ENCODE data around the gene UPF1.
A peak's percentile ranks its signal among the peaks of the same experiment; 100 is the strongest.

Gene UPF1

DNA sequence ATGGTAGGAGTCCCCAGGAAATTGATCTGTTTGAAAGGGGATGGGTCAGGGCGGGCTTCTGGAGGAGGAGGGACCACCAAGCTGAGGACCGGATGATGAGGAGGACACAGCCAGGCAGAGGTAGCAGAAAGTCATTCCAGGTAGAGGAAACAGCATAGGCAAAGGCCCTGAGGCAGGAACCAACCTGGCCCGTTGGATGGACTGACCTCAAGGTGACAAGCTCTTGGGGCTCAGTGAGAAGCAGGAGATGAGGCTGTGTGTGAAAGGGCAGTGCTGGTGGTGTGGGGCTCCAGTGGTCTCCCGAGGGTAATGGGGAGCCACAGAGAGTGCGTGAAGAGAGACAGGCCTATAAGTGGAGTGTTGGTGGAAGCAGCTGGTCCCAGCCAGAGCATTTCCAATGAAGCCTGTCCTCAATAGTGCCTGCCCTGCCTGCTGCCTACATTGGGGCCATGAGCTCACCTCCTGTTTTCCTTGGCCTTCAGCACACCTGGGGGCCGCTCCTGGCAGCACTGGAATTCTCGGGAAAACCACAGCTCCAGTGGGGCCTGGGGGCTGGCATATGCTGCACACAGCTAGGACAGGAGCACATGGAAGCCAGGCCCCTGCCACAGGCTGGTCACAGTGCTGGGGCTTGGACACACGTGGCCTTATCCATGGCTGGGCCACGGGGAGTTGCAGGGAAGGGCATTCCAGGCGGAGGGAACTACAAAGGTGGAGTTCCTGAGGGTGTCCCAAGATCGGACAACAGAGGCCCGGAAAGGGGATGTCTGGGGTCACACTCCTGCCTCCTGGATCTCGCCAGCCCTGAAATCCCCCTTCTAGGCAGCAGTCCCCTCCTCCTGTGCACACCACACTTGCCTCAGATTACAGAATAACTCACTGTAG, 38.4 kb upstream of the UPF1 start:
- Histone ChIP-seq H3K4me3 (ENCODE audit: low read depth, low read length) (no peak overlapping the region), H3K27ac (ENCODE audit: extremely low read depth, low read depth, low read length) (no peak overlapping the region), H3K4me1 (ENCODE audit: control insufficient read depth, insufficient read depth, low read length) (no peaks in the 10 kb centered on the region), H3K9me3 (ENCODE audit: control insufficient read depth, insufficient read depth, low read depth, low read length) (no peaks in the 10 kb centered on the region), H3K36me3 (ENCODE audit: control insufficient read depth in 2 of 2, insufficient read depth in 1 of 2, low read length in 2 of 2) (no peaks in the 10 kb centered on the region)
- ChIA-PET CTCF (no interaction called here), POLR2A (no interaction called here)
- TF ChIP-seq ZNF623 (tag by site-specific recombination; IDR thresholded peaks at IDR 0.05) (peak; percentile 95), ZNF341 (tag by site-specific recombination; IDR thresholded peaks at IDR 0.05; ENCODE audit: low read depth) (peak; percentile 30; the same call in 1 of the 2 replicates), ZNF335 (tag by site-specific recombination; conservative IDR thresholded peaks at IDR 0.05) (peak; percentile 67), ZNF16 (tag by site-specific recombination; IDR thresholded peaks at IDR 0.05; ENCODE audit: low read depth) (peak; percentile 47; the same call in 1 of the 2 replicates)
- TF ChIP-seq, protein P1, sequence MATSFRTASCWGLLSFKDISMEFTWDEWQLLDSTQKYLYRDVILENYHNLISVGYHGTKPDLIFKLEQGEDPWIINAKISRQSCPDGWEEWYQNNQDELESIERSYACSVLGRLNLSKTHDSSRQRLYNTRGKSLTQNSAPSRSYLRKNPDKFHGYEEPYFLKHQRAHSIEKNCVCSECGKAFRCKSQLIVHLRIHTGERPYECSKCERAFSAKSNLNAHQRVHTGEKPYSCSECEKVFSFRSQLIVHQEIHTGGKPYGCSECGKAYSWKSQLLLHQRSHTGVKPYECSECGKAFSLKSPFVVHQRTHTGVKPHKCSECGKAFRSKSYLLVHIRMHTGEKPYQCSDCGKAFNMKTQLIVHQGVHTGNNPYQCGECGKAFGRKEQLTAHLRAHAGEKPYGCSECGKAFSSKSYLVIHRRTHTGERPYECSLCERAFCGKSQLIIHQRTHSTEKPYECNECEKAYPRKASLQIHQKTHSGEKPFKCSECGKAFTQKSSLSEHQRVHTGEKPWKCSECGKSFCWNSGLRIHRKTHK (tag by site-specific recombination; IDR thresholded peaks at IDR 0.05), result no peak

DNA sequence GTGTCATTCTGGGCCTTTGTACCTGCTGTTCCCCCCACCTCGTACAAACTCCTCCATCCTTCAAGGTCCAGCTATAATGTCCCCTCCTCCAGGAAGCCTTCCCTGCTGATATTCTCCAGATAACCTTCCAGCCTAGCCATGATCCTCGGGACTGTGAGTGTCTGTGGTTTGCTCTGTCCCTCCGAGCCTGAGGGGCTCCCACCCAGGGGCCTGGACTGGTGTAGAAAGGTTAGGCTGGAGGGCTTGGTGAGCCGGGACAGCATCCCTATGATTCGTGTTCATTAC, 37.8 kb upstream of the UPF1 start:
- Histone ChIP-seq H3K9me3 (ENCODE audit: control insufficient read depth, insufficient read depth, low read depth, low read length) (no peaks in the 10 kb centered on the region), H3K27ac (ENCODE audit: extremely low read depth, low read depth, low read length) (no peak overlapping the region), H3K36me3 (ENCODE audit: control insufficient read depth in 2 of 2, insufficient read depth in 1 of 2, low read length in 2 of 2) (no peaks in the 10 kb centered on the region), H3K4me3 (ENCODE audit: low read depth, low read length) (no peak overlapping the region), H3K4me1 (ENCODE audit: control insufficient read depth, insufficient read depth, low read length) (no peaks in the 10 kb centered on the region)
- TF ChIP-seq ZNF664 (tag by site-specific recombination; IDR thresholded peaks at IDR 0.05), result no peak
- no peak for TF ChIP-seq ZNF335 (tag by site-specific recombination; conservative IDR thresholded peaks at IDR 0.05)
- ChIA-PET POLR2A (interaction anchor here (0.6 kb wide), 1 partner anchor 455 kb away, joined by 3 read pairs; no protein-coding TSS in a partner anchor), CTCF (interaction anchor here (0.6 kb wide), 1 partner anchor 47 kb away, joined by 3 read pairs; no protein-coding TSS in a partner anchor)

DNA sequence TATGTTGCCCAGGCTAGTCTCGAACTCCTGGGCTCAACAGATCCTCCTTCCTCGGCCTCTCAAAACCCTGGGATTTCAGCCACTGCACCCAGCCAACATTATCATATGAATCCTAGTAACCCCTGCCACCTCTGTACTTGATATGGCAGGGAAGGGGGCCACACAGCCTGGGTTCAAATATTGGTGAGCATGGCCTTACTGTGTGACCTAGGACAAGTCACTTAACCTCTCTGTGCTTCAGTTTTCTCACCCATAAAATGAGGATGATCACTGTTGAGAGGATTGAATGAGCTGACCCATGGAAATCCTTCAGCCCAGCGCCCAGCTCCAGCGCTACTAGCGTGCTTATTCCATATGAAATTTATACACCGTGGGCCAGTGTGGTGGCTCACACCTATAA, 37.1 kb upstream of the UPF1 start:
- ChIA-PET POLR2A (interaction anchor here (0.6 to 0.8 kb wide), 2 partner anchors 37 to 456 kb away, joined by 3 read pairs; partner anchors contain the start of gene UPF1), CTCF (interaction anchor here (0.6 kb wide), 1 partner anchor 47 kb away, joined by 3 read pairs; no protein-coding TSS in a partner anchor)
- Histone ChIP-seq H3K9me3 (ENCODE audit: control insufficient read depth, insufficient read depth, low read depth, low read length) (no peaks in the 10 kb centered on the region), H3K27ac (ENCODE audit: extremely low read depth, low read depth, low read length) (no peak overlapping the region), H3K4me3 (ENCODE audit: low read depth, low read length) (no peak overlapping the region), H3K4me1 (ENCODE audit: control insufficient read depth, insufficient read depth, low read length) (no peaks in the 10 kb centered on the region), H3K36me3 (ENCODE audit: control insufficient read depth in 2 of 2, insufficient read depth in 1 of 2, low read length in 2 of 2) (no peaks in the 10 kb centered on the region)
- TF ChIP-seq ZNF768 (tag by site-specific recombination; IDR thresholded peaks at IDR 0.05) (0 out of 2 replicates have a peak, but pooled peaks have one; percentile 9), ZNF423 (tag by site-specific recombination; IDR thresholded peaks at IDR 0.05) (no peak)

DNA sequence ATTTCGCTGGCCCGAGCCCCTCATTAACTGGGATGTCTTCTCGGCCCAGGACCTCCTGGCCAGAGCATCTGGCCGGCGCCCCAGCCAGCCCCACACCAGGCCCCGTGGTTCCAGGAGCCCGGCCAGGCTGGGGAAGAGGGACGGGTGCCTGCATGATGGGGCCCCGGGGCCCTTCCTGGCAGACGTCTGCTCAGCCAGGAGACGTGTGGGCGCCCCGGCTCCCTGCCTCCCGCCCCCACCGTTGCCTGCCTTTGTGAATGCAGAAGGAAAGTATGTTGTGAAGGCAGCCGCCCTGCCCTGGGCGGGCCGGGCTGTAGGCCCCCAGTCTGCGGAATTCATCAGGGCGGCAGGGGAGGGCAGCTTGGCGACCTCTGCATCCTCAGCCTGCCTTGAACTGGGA, 36.2 kb upstream of the UPF1 start:
- Histone ChIP-seq H3K4me3 (ENCODE audit: low read depth, low read length) (no peak overlapping the region), H3K4me1 (ENCODE audit: control insufficient read depth, insufficient read depth, low read length) (no peaks in the 10 kb centered on the region), H3K9me3 (ENCODE audit: control insufficient read depth, insufficient read depth, low read depth, low read length) (no peaks in the 10 kb centered on the region), H3K27ac (ENCODE audit: extremely low read depth, low read depth, low read length) (no peak overlapping the region), H3K36me3 (ENCODE audit: control insufficient read depth in 2 of 2, insufficient read depth in 1 of 2, low read length in 2 of 2) (no peaks in the 10 kb centered on the region)
- CTCF ChIA-PET, result no interaction called here
- POLR2A ChIA-PET, result interaction anchor here (0.8 kb wide), 1 partner anchor 36 kb away, joined by 3 read pairs; the partner anchor contains the start of gene UPF1
- no peak for TF ChIP-seq KLF1 (tag by site-specific recombination; IDR thresholded peaks at IDR 0.05)
- TF ChIP-seq, protein P2, sequence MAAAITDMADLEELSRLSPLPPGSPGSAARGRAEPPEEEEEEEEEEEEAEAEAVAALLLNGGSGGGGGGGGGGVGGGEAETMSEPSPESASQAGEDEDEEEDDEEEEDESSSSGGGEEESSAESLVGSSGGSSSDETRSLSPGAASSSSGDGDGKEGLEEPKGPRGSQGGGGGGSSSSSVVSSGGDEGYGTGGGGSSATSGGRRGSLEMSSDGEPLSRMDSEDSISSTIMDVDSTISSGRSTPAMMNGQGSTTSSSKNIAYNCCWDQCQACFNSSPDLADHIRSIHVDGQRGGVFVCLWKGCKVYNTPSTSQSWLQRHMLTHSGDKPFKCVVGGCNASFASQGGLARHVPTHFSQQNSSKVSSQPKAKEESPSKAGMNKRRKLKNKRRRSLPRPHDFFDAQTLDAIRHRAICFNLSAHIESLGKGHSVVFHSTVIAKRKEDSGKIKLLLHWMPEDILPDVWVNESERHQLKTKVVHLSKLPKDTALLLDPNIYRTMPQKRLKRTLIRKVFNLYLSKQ (tag by site-specific recombination; IDR thresholded peaks at IDR 0.05; ENCODE audit: borderline replicate concordance), result no peak
- no peak for TF ChIP-seq ZSCAN16 (tag by site-specific recombination; IDR thresholded peaks at IDR 0.05)
- TF ChIP-seq EGR2 (tag by site-specific recombination; IDR thresholded peaks at IDR 0.05; ENCODE audit: low read depth), result peak; percentile 60
- TF ChIP-seq ZNF585B (tag by site-specific recombination; IDR thresholded peaks at IDR 0.05), result no peak
- TF ChIP-seq, protein P3, sequence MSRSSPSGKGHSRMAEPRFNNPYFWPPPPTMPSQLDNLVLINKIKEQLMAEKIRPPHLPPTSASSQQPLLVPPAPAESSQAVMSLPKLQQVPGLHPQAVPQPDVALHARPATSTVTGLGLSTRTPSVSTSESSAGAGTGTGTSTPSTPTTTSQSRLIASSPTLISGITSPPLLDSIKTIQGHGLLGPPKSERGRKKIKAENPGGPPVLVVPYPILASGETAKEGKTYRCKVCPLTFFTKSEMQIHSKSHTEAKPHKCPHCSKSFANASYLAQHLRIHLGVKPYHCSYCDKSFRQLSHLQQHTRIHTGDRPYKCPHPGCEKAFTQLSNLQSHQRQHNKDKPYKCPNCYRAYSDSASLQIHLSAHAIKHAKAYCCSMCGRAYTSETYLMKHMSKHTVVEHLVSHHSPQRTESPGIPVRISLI (tag by site-specific recombination; IDR thresholded peaks at IDR 0.05), result no peak
- no peak for TF ChIP-seq ZEB2 (tag by site-specific recombination; IDR thresholded peaks at IDR 0.05)
- peak; percentile 66 for TF ChIP-seq ZFHX2 (tag by site-specific recombination; conservative IDR thresholded peaks at IDR 0.05)
- no peak for TF ChIP-seq ZBTB48 (tag by site-specific recombination; IDR thresholded peaks at IDR 0.05)
- TF ChIP-seq ZNF214 (tag by site-specific recombination; IDR thresholded peaks at IDR 0.05; ENCODE audit: borderline replicate concordance), result no peak

Data from HEK293 (cell line).